ENCODE results near the gene PBX3.

PBX3 gene

DNA sequence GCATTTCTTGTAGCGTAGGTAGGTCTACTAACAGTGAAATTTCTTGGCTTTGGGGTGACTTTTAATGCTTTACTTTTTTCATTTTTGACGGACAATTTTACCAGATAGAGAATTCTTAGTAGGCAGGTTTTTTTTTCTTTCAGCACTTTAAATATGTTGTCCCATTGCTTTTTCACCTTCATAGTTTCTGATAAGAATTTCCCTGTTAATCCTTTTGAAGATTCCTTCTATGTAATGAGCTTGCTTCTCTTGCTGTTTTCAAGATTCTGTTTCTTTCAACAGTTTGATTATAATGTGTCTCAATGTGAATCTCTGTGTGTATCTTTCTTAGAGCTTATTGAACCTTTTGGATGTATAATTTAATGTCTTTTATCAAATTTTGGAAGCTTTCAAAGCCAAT lies 35.5 kb downstream of the PBX3 start:
- H3K9me3 ChIP-seq (ENCODE audit: insufficient read depth, low read depth, low read length): peaks cover 6% of the 10 kb centered on the region; the same call in 1 of the 2 replicates
- no peaks in the 10 kb centered on the region; the same call in 1 of the 2 replicates for H3F3A ChIP-seq (ENCODE audit: low read depth)
- H3K4me3 ChIP-seq (ENCODE audit: low read length, poor library complexity, severe bottlenecking): no peak overlapping the region
- H3K4me1 ChIP-seq (ENCODE audit: insufficient read depth, low read length, poor library complexity, severe bottlenecking): peaks cover 15% of the 10 kb centered on the region
- H3K79me2 ChIP-seq (ENCODE audit: insufficient read depth, low read length): peaks cover 71% of the 10 kb centered on the region
- H3K9me2 ChIP-seq (replicated peaks; ENCODE audit: low read depth, low read length): no peaks in the 10 kb centered on the region
- no peak overlapping the region for H2AFZ ChIP-seq (ENCODE audit: low read length)
- TF ChIP-seq, protein P1, sequence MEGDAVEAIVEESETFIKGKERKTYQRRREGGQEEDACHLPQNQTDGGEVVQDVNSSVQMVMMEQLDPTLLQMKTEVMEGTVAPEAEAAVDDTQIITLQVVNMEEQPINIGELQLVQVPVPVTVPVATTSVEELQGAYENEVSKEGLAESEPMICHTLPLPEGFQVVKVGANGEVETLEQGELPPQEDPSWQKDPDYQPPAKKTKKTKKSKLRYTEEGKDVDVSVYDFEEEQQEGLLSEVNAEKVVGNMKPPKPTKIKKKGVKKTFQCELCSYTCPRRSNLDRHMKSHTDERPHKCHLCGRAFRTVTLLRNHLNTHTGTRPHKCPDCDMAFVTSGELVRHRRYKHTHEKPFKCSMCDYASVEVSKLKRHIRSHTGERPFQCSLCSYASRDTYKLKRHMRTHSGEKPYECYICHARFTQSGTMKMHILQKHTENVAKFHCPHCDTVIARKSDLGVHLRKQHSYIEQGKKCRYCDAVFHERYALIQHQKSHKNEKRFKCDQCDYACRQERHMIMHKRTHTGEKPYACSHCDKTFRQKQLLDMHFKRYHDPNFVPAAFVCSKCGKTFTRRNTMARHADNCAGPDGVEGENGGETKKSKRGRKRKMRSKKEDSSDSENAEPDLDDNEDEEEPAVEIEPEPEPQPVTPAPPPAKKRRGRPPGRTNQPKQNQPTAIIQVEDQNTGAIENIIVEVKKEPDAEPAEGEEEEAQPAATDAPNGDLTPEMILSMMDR (conservative IDR thresholded peaks at IDR 0.05; ENCODE audit: low read length): no peak
- TF ChIP-seq EZH2phosphoT487 (IDR thresholded peaks at IDR 0.05; ENCODE audit: borderline replicate concordance): no peak
- peaks cover 38% of the 10 kb centered on the region for H3K36me3 ChIP-seq (ENCODE audit: insufficient read depth, low read length)
- H4K20me1 ChIP-seq (ENCODE audit: insufficient read depth, low read length, poor library complexity, severe bottlenecking): peaks cover 8% of the 10 kb centered on the region
- no peak overlapping the region for H3K4me2 ChIP-seq (ENCODE audit: low read depth, low read length, poor library complexity, severe bottlenecking)
- H3K9ac ChIP-seq (ENCODE audit: low read depth, low read length, poor library complexity, severe bottlenecking): no peak overlapping the region
- no peaks in the 10 kb centered on the region for H3K27me3 ChIP-seq (ENCODE audit: insufficient read depth, low read length, poor library complexity, severe bottlenecking)

DNA sequence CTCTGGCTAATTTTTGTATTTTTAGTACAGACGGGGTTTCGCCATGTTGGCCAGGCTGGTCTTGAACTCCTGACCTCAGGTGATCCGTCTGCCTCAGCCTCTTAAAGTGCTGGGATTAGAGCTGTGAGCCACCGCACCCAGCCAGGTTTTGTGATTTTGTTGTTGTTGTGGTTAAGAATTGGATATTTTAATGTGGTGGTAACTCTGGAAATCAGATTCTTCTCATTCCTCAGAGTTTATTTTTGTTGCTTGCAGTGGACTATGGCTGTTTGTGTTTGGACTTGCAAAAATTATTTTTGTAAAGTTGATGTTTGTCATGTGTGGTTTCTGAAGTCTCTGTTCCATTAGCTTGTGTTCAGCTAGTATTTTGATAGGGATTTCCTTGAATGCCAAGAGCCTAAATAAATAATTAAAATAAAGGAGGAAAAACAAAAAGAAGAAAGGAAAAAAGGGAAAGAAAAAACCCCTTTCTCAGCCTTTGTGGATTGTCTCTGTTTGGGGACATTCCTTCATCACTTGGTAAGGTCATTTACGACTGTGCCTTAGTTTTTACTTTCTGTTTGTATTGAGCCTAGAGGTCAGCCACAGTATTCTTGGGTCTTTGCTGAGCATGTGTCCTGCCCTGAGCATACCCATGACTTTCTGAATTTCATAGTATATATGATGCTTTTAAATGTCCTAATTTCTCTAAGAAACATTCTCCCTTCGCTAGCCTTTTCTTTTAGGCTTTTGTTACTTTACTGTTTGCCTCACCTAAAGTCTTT lies 37.3 kb downstream of the PBX3 start:
- Histone ChIP-seq H3K9ac (ENCODE audit: low read depth, low read length, poor library complexity, severe bottlenecking) (no peak overlapping the region), H3K4me1 (ENCODE audit: insufficient read depth, low read length, poor library complexity, severe bottlenecking) (peaks cover 15% of the 10 kb centered on the region), H3K27me3 (ENCODE audit: insufficient read depth, low read length, poor library complexity, severe bottlenecking) (no peaks in the 10 kb centered on the region), H3K36me3 (ENCODE audit: insufficient read depth, low read length) (peaks cover 42% of the 10 kb centered on the region), H2AFZ (ENCODE audit: low read length) (no peak overlapping the region), H3K9me3 (ENCODE audit: insufficient read depth, low read depth, low read length) (peaks cover 6% of the 10 kb centered on the region; the same call in 1 of the 2 replicates), H3K4me2 (ENCODE audit: low read depth, low read length, poor library complexity, severe bottlenecking) (no peak overlapping the region), H3F3A (ENCODE audit: low read depth) (no peaks in the 10 kb centered on the region; the same call in 1 of the 2 replicates), H4K20me1 (ENCODE audit: insufficient read depth, low read length, poor library complexity, severe bottlenecking) (peaks cover 8% of the 10 kb centered on the region), H3K4me3 (ENCODE audit: low read length, poor library complexity, severe bottlenecking) (no peak overlapping the region), H3K9me2 (replicated peaks; ENCODE audit: low read depth, low read length) (no peaks in the 10 kb centered on the region), H3K79me2 (ENCODE audit: insufficient read depth, low read length) (peaks cover 82% of the 10 kb centered on the region)
- no peak for TF ChIP-seq EZH2phosphoT487 (IDR thresholded peaks at IDR 0.05; ENCODE audit: borderline replicate concordance)
- TF ChIP-seq, protein P1 (conservative IDR thresholded peaks at IDR 0.05; ENCODE audit: low read length): no peak

DNA sequence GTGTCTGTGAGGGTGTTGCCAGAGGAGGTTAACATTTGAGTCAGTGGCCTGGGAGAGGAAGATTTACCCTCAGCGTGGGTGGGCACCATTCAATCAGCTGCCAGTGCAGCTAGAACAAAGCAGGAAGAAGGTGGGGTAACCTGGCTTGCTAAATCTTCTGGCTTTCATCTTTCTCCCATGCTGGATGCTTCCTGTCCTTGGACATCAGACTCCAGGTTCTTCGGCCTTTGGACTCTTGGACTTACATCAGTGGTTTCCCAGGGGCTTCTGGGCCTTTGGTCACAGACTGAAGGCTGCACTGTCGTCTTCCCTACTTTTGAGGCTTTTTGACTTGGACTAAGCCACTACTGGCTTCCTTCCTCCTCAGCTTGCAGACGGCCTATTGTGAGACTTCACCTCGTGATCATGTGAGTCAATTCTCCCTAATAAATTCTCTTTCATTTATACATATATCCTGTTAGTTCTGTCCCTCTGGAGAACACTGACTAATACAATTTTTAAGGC lies 38.1 kb downstream of the PBX3 start:
- Histone ChIP-seq H3K36me3 (ENCODE audit: insufficient read depth, low read length) (peaks cover 42% of the 10 kb centered on the region), H3K27me3 (ENCODE audit: insufficient read depth, low read length, poor library complexity, severe bottlenecking) (no peaks in the 10 kb centered on the region), H3K9me2 (replicated peaks; ENCODE audit: low read depth, low read length) (no peaks in the 10 kb centered on the region), H3K4me3 (ENCODE audit: low read length, poor library complexity, severe bottlenecking) (no peak overlapping the region), H3K4me1 (ENCODE audit: insufficient read depth, low read length, poor library complexity, severe bottlenecking) (peaks cover 15% of the 10 kb centered on the region), H4K20me1 (ENCODE audit: insufficient read depth, low read length, poor library complexity, severe bottlenecking) (peaks cover 8% of the 10 kb centered on the region), H3K9ac (ENCODE audit: low read depth, low read length, poor library complexity, severe bottlenecking) (no peak overlapping the region), H3K9me3 (ENCODE audit: insufficient read depth, low read depth, low read length) (peaks cover 6% of the 10 kb centered on the region; the same call in 1 of the 2 replicates), H3F3A (ENCODE audit: low read depth) (no peaks in the 10 kb centered on the region; the same call in 1 of the 2 replicates), H3K79me2 (ENCODE audit: insufficient read depth, low read length) (peaks cover 87% of the 10 kb centered on the region), H2AFZ (ENCODE audit: low read length) (no peak overlapping the region), H3K4me2 (ENCODE audit: low read depth, low read length, poor library complexity, severe bottlenecking) (no peak overlapping the region)
- TF ChIP-seq, protein P1 (conservative IDR thresholded peaks at IDR 0.05; ENCODE audit: low read length): no peak
- no peak for TF ChIP-seq EZH2phosphoT487 (IDR thresholded peaks at IDR 0.05; ENCODE audit: borderline replicate concordance)
